CD4-positive, alpha-beta T cell treated with Interleukin-10 for 1 hour (primary cell): ENCODE data around the gene ARHGAP40.

Experiments used
- DNase-seq: peaks from one replicate; pipeline ENCODE4 v3.0.0-alpha.2; 2020

Gene ARHGAP40

GRCh38 chr20:38692436-38693411 lies 91.1 kb downstream of the ARHGAP40 start:
- DNase-seq: peak; percentile 41

GRCh38 chr20:38697306-38697705 lies 95.7 kb downstream of the ARHGAP40 start:
- DNase-seq: no peak

- DNase-seq: no peak
These were observed 96.9 kb downstream of the ARHGAP40 start for GRCh38 chr20:38698541-38698940.

- DNase-seq: no peak
These were observed 98.5 kb downstream of the ARHGAP40 start for GRCh38 chr20:38700141-38700540.
